ENCODE measurements around the gene ADGRD1. TPM values are rescaled to one million over a fixed set of nuclear protein-coding genes. Genes with fewer than 3 reads are reported as not detected.

Gene ADGRD1
- total RNA-seq, 1 donor from 2014 or later: 0.47 TPM

- CTCF ChIA-PET: no interaction called here
- Mint-ChIP-seq H3K27ac (no peak overlapping the region), H3K4me1 (peaks cover 3% of the 10 kb centered on the region), H3K4me3 (no peak overlapping the region), H3K36me3 (ENCODE audit: low read depth) (no peaks in the 10 kb centered on the region), H3K27me3 (no peaks in the 10 kb centered on the region), H3K9me3 (peaks cover under 1% of the 10 kb centered on the region)
- intact Hi-C loops (cut with micrococcal nuclease): no loop called here
- DNase-seq (no peak), ATAC-seq (ENCODE audit: low read depth) (no peak)
- no peak for TF ChIP-seq CTCF (IDR thresholded peaks at IDR 0.05)
- POLR2A ChIA-PET: no interaction called here
These were observed 88.5 kb downstream of the ADGRD1 start for GRCh38 chr12:131041968-131042833.

GRCh38 chr12:131042834-131043245 is 89.1 kb downstream of the ADGRD1 start:
- H3K27ac Mint-ChIP-seq: no peak overlapping the region
- TF ChIP-seq CTCF (IDR thresholded peaks at IDR 0.05): no peak
- DNase-seq (no peak), ATAC-seq (ENCODE audit: low read depth) (no peak)
- H3K4me3 Mint-ChIP-seq: no peak overlapping the region
- peaks cover 7% of the 10 kb centered on the region for H3K4me1 Mint-ChIP-seq
- ChIA-PET POLR2A (no interaction called here), CTCF (no interaction called here)
- no peaks in the 10 kb centered on the region for H3K9me3 Mint-ChIP-seq
- no peaks in the 10 kb centered on the region for H3K27me3 Mint-ChIP-seq
- intact Hi-C loops (cut with micrococcal nuclease): no loop called here
- no peaks in the 10 kb centered on the region for H3K36me3 Mint-ChIP-seq (ENCODE audit: low read depth)

- no peak for TF ChIP-seq CTCF (IDR thresholded peaks at IDR 0.05)
- DNase-seq (no peak), ATAC-seq (ENCODE audit: low read depth) (no peak)
- peaks cover 12% of the 10 kb centered on the region for H3K4me1 Mint-ChIP-seq
- no peaks in the 10 kb centered on the region for H3K9me3 Mint-ChIP-seq
- H3K27ac Mint-ChIP-seq: no peak overlapping the region
- ChIA-PET CTCF (no interaction called here), POLR2A (no interaction called here)
- no peak overlapping the region for H3K4me3 Mint-ChIP-seq
- intact Hi-C loops (cut with micrococcal nuclease): no loop called here
- no peaks in the 10 kb centered on the region for H3K36me3 Mint-ChIP-seq (ENCODE audit: low read depth)
- H3K27me3 Mint-ChIP-seq: no peaks in the 10 kb centered on the region
These were observed 89.7 kb downstream of the ADGRD1 start for GRCh38 chr12:131043401-131043871.

GRCh38 chr12:131044136-131044535 is 90.4 kb downstream of the ADGRD1 start:
- ATAC-seq (ENCODE audit: low read depth) (no peak), DNase-seq (no peak)
- CTCF ChIA-PET: no interaction called here
- Mint-ChIP-seq H3K27me3 (no peaks in the 10 kb centered on the region), H3K4me1 (peaks cover 12% of the 10 kb centered on the region), H3K27ac (no peak overlapping the region), H3K9me3 (no peaks in the 10 kb centered on the region), H3K4me3 (no peak overlapping the region), H3K36me3 (ENCODE audit: low read depth) (no peaks in the 10 kb centered on the region)
- intact Hi-C loops (cut with micrococcal nuclease): no loop called here
- POLR2A ChIA-PET: no interaction called here
- TF ChIP-seq CTCF (IDR thresholded peaks at IDR 0.05): no peak

- ATAC-seq (ENCODE audit: low read depth): no peak
- CTCF ChIA-PET: no interaction called here
These were observed 91.2 kb downstream of the ADGRD1 start for GRCh38 chr12:131044760-131045381.

More at GRCh38 chr12:131044760-131045381, 91.2 kb downstream of the ADGRD1 start:
- H3K27me3 Mint-ChIP-seq: no peaks in the 10 kb centered on the region
- H3K36me3 Mint-ChIP-seq (ENCODE audit: low read depth): no peaks in the 10 kb centered on the region
- no peak for TF ChIP-seq CTCF (IDR thresholded peaks at IDR 0.05)
- H3K27ac Mint-ChIP-seq: no peak overlapping the region
- H3K4me1 Mint-ChIP-seq: peaks cover 12% of the 10 kb centered on the region
- no peak overlapping the region for H3K4me3 Mint-ChIP-seq
- POLR2A ChIA-PET: no interaction called here
- DNase-seq: no peak
- no peaks in the 10 kb centered on the region for H3K9me3 Mint-ChIP-seq
- intact Hi-C loops (cut with micrococcal nuclease): no loop called here

Data from activated B cell treated with CpG ODN at 0.5 μM for 24 hours (primary cell).